Dermis microvascular lymphatic vessel endothelial cell (primary cell): ENCODE data around the gene SCAMP1. TPM values are rescaled to one million over a fixed set of nuclear protein-coding genes. Genes with fewer than 3 reads are reported as not detected.

Source experiments
- DNase-seq, 2 donors: peaks; one replicate each; pipeline versions ENCODE4 v3.0.0 to v3.0.0-alpha.2; 2010; ENCODE audit warnings: low read depth in 2 of 2
- total RNA-seq: library from RNA; depleted of rRNA; stranded (reverse); fragments of >200 nt; gene quantifications from 2 replicates; pipeline ENCODE4 v1.2.1, GENCODE V29; 2014

Gene SCAMP1
- total RNA-seq, 1 donor from 2014 or later, result 45.1 TPM

DNA sequence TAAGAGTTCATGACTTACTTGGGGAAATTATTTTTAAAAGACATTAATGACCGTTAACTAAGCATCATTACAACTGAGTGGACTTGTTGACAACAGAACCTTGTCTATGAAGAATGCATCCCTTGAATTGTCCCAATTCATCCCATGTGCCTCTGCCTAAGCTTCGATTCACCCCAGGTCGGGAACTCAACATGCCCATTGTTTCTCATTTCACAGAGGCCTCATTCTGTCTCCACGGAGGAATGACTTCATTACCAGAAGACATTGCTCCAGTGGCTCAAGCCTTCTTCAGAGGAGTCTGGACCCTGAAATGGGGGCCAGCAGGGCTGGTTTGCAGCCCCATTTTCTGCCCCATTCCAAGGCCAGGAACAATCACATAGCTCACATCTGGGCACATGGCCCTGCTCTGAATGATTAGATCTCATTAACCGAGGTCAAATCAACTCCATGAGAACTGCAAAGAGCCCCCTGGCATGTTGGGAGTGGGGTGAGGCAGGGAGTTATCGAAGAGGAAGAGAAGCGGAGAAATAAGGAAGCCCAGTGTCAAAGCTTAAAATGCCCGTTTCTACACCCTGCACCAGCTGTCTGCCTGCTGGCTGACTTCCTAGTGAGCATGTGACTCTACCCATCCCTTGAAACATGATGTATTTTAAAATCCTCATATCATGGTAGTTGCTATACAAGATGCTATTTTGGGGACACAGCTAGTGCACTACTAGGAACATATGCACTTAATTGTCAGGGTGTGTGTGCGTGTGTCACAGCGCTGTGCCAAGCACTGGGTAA is 150.9 kb downstream of the SCAMP1 start:
- DNase-seq, result no peak

DNA sequence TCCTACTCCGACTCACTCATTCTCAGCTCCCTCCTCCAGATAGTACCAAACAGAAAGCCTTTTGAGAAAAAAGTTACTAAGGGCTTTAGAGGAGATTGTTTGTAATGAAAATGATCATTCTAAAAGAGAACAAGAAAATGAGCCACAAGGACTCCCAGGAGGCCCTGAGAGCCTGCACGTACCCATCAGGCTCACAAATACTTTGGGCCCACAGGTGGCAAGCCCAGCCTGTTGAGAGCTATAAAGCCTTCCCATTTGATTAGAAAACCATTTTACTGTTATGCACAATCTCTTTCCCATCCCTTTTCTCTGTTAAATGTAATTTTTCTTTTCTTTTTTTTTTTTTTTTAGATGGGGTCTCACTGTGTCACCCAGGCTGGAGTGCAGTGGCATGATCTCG is 152.0 kb downstream of the SCAMP1 start:
- DNase-seq, result no peak

DNA sequence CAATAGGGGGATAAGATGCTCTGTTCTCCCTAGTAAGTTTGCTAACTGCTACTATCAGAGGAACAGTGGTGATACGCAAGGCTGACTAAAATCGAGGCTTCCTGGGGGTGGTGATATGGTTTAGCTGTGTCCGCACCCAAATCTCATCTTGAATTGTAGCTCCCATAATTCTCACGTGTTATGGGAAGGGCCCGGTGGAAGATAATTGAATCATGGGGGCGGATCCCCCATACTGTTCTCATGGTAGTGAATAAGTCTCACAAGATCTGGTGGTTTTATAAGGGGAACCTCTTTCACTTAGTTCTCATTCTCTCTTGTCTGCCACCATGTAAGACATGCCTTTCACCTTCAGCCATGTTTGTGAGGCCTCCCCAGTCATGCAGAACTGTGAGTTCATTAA is 153.0 kb downstream of the SCAMP1 start:
- no peak for DNase-seq

DNA sequence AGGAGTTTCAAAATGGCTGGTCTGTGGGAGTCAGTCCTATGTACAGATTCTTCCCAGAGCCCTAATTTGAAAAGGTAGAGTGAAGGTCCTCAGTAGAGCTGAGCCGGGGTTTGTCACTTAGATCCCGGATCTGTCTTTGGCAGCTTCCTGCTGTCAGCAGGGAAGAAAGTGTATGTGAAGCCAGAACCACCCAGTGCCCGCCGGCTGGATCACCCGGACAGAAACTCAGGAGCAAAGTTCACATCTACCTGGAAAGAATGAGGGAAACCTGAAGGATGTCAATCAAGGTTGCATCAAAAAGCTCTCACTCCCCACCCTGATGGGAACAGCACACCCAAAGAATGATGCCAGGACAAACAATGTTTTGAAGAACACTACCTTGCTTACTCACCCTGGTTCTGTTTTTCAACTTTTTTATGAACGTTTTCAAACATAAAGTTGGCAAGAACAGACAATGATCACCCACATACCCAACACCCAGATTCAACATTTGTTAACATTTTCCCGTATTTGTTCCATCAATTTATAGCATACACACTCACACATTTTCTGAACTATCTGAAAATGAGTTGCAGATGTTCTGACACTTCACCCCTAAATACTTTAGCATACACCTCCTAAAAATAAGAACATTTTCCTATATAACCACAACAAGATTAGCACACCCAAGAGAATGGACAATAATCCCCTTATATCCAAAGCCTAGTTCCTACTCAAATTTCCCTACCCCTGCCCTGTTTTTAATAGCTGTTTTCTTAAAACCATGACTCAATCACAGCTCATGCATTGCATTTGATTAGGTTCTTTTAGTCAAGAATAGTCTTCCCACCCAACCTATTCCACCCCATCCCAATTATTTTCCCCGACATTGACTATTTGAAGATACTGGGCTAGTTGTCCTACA is 154.3 kb downstream of the SCAMP1 start:
- DNase-seq, result no peak

DNA sequence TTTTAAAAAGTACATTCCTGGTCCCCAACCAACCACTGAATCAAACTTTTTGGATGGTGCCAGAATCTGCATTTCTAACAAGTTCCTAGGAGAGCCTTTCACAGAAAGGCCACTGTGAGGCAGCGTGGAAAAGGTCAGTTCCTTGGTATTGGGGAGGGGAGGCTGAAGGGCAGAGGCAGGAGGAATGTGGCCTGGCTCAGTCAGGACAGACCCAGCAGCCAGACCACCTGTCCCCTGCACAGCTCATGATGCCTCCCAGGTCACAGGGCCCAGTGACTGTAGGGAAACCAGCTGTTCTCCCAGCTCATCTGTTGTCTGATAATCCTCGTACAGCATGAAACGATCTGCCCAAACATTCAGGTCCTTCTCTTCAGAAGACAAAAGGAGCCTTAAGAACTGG is 155.3 kb downstream of the SCAMP1 start:
- DNase-seq, result no peak

DNA sequence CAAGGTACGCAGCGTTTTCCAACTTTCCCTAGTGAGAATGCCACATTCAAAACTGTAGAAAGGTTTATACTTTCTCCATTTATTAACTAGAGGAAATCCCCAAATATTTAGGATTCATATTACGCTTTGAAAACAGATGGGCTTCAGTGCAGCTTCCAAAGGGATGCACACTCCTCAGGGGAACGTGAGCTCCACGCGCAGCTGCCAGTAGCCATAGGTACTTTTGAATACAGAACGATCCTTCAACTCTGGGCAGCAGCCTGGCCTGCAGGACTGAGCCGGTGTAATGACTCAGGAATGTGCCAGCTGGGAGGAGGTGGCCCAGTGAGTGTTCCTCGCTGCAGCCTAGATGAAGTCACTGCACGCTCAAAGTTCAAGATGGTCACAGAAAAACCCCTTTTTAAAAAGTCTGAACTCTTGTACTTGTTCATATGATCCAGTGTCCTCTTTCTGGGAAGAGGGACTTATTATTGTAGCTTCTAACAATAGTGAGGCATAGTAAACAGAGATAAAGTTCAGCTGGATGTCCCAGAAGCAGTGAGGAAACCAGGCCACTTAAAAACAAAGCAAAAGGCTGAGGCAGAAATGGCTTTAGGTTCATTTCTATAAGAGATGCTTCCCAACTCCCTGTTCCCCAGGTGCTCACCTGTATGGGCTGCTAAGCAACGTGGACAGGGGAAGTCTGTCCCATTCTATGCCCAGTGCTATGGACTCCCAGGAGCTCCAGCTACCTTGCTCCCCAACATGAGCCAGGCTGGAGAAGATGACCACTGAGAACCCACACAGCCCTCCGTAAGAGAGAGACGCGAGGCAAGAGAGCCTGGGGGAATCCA is 158.2 kb downstream of the SCAMP1 start:
- peak in 1 of 2 donors; percentile 93 for DNase-seq

DNA sequence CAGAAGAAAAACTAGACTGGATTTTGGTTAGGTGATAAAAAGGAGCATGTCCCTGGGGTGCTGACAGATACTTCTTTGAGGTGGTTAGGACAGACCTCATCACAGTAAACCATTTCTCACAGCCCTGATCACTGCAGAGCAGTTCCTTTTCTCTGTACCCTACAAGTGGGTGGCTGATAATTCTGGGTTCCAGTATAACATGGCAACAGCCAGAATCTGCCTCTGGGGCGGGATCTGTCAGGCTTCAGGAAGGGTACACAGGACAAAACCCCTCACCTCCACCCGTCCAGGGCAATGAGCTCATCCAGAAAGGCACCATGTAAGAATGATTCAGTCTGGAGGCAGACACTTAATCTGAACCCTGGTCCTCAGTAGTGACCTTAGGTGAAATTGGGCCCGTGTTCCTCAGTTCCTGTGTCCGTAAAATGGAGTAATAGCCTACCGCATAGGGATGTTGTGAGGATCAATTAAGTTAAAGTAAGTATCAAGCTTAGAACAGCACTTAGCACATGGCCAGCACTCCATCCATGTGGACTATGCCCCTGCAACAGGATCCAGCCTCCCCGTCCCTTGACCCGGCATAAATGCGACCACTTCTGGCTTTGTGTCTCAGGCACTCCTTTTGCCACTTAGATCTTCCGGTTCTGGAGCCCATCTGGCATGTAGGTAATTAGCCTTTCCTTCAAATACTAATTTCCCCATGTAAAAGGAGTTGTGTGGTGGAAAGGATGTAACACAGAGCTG is 159.0 kb downstream of the SCAMP1 start:
- DNase-seq, result no peak

DNA sequence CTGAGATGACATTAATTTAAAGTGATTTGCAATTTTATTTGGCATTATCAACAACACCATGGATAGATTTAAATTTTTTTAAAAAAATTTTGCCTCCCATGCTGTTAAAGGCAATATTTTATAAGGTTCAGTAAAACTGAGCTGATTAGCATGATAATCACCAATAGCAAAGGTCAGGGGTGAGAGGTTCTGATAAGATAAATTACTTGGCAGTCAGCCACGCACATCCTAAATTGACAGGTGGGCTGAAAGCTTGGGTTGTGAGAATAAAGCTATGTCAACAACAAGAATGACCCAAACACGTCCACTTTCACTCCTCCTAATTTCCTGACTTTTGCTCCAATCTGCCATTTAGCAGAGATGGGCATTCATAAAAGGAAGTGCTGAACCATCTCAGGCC is 161.0 kb downstream of the SCAMP1 start:
- peak in 1 of 2 donors; percentile 40 for DNase-seq

DNA sequence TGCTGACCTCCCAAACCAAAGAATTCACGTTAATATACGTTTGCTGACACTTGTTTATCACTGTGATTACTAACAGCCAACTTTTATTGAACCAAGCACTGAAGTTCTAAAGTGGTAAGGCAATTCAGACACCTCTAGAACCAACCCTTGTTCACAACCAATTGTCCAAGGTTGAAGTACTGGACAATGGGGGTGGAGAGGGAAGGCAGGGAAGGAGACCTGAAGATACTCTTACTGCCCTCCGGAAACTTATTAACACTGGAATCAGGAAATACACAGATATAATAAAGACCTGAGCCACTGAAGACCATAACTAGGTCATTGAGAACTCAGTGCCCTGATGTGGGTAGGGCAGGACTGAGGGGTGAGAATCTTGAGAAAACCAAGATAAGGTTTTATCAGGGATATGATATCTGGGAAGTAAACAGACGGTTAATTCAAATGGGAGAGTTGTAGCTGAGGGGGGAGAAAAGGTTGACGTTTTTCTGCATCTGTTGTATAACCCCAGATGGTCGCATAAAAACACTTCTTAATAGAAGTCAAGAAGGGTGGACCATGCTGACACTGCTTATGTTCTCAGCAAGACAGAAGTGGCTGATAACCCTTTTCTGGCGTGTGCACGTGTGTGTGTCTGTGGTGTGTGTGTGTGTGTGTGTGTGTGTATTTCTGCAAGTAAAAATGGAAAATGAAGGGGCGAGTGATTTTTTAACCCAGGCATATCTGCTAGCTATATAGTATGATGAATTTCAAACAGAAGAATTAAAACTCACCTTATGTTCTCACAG is 162.3 kb downstream of the SCAMP1 start:
- peak in 1 of 2 donors; percentile 27 for DNase-seq

DNA sequence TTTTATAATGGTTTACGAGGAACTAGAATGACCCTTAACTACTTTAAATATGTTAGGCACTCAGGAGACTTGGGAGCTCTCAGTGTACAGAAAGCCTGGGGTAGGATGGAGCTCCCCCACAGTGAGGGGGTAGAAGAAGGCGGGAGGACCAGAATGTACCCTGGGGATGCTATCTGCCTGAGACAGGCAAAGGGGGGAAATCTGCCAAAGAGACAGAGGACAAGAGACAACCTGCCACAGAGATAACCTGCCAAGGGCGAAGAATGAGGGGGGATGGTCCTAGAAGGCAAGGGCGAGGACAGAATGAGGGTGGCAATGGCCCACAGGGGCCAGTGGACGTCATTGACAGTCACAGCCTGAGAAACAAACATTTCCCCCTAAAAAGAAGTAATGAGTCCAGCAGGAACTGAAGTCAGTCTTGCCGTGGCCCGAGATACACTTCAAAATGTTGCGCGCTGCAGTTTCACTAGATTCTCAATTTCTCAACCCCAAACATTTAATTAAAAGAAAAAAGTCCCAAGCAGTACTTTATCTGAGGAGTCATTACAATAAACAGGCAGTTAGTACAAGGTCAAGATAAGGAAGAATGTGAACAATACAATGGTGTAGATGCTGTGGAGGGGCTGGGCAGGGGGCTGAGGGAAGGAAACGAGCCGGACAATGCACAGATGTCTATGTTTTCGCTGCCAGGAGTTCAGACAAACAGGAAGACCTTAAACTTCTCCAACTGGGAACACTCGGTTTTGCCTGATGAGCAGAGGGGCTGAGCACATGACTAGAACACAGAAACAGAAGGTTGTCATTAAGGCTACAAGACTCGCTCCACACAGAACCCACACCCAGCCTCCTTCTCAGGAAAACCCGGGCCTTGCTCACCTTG is 163.1 kb downstream of the SCAMP1 start:
- DNase-seq, result peak; percentile 34 to 98

DNA sequence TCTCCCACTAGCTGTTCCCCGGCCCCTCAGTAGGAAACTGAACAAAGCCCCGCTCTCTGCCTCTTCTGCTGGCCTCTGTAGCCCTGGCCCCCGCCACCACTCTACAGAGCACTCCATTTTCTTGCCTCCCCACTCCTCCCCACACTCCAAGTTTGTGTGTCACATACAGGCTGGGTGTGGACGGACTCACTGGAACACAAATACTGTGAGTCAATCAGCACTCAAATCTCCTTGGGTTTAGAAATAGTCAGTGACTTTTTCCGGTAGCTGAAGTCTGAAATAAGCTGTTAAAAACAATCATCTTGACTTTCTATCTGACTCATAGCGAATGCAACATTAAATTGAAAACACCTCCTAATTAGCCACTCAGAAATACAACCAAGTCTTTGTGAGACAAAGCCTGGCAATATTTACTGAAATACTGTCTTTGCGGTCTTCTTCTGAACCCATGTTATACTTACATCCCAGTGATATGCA is 165.7 kb downstream of the SCAMP1 start:
- DNase-seq, result peak in 1 of 2 donors; percentile 95

DNA sequence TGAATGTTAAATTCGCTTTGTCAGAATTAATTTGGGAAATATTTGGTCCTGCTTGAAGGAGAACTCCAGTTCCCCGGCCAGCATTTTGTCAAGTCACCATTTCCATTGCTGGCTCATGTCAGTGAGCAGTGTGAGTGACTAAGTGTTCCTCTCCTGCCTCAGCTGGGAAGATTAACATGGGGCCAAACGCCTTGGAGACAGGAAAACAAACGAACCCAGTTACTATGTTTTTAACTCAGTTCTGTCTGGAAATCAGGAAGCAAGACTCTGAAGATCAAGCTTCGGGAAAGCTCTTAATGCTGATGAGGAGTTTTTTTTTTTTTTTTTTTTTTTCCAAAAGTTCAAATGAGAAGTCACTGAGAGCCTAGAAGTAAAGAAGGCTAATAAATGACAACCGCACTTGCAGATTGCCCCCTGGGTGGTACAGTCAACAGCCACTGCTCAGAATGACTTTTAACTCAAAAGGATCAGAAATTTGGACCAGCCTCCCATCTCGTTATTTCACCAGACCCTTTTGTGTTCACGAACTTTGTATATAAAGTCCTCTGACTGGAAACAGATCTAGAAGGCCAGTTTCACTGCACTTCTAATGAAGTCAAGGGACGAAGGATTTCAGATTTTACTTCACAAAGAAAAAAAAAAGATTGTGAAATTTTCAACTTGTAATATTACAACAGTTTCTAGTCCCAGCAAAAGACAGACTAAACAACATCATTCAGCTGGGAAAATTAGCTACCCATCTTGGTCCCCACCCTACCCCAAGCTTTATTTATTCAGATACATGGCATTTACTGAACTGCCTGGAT is 166.8 kb downstream of the SCAMP1 start:
- peak; percentile 54 to 98 for DNase-seq

DNA sequence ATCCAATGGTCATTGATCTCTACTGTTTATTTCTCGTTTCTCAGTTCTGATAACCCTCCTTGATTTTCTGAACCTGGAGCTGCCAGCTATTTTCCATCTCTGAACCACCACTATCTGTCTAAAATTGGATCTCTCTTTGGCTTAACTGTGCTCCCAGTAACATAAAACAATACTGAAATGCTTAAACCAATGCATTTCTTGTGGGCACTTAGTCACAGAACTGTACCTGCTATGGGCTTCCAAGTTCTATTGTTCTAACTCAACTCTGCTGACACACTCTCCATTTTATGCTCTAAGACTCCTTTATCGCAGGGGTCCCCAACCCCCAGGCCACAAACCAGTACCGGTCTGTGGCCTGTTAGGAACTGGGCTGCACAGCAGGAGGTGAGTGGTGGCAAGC is 167.5 kb downstream of the SCAMP1 start:
- peak in 1 of 2 donors; percentile 36 for DNase-seq

Other genes with a start within 250 kb of the SCAMP1 start
- gene AP3B1, start 65.9 kb upstream of the SCAMP1 start, total RNA-seq, result 36.7 and 38.9 TPM in 2 replicates